ENCODE data around the gene GNAI1.

Gene GNAI1

DNA sequence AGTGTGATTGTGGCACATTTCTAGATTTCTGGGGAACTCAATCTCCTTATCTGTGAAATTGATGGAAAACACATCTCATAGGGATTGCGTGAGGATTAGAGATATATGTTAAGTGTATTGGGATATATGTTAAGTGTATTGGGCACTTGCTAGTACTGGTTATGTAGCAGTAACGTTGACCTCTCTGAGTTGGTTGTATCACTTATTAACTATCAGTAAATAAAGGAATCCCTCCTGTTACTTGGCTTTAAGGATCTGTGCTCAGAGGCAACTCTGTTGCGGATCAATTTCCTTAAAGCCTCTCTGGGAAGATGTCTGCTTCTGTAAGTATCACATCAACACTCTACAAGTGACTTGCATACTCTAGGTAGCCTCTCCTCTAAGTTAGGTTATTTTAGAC, 25.2 kb downstream of the GNAI1 start:
- DNase-seq (ENCODE audit: low spot score): no peak

DNA sequence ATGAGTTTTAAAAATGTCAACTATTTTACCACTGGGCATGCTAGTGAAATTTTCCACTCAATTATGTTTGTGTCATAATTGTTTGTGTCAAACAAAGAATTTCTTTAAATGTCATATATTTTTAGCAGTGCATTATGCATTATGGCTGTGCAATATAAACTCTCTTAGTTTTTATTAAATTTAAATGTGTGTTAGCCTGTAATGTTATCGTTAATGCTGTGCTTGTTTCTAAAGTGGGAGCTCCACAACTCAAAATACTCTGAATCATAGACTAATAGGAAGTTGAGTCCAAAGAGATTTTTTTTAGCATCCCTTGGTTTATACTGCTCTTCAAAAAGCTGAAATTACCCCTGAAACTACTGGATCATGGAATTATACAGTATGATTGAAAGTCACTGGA, 26.8 kb downstream of the GNAI1 start:
- DNase-seq (ENCODE audit: low spot score): no peak

DNA sequence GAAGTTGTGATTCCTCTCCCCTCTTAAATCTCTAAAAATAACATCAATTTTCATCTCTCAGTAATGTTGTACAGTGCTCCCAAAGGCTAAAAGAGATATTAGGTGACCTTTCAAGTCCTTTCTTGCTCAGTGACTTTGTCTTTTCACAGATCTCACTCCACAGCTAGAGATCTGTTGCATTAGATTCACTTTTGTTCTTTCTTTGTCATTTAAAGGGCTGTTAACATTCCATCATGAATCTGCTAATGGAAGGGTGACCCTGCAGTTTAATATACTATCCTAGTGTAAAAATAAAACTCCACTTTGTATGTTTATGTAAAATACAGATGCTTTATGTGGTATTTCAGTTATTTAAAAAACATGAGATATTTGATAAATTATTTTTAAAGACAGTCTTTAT, 30.5 kb downstream of the GNAI1 start:
- no peak for DNase-seq (ENCODE audit: low spot score)

DNA sequence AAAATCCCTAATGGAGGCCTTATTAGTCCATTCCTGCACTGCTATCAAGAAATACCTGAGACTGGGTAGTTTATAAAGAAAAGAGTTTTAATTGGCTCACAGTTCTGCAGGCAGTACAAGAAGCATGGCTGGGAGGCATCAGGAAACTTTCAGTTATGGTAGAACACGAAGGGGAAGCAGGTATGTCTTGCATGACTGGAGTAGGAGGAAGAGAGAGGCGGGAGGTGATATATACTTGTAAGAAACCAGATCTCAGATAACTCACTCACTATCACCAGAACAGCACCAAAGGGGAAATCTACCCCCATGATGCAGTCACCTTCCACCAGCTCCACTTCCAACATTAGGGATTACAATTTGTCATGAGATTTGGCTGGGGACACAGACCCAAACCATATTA, 35.8 kb downstream of the GNAI1 start:
- DNase-seq (ENCODE audit: low spot score): no peak

DNA sequence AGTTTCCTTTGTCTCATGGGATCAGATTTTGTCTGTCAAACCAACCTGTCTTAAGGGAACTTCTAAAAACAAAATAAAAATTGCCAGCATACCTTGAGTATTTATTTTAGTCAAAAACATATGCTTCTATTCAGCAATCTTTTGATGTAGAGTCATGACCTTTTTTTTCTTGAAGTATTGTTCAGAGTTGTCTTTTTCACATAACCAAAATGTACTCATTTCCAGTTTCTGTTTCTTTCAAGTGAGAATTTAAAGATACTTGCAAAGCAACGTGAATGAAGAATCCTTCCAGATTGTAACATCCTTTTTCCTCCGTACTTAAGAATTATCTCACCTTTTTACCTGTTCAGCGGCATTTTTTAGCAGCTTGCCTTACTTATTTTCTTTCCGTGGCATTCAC, 37.8 kb downstream of the GNAI1 start:
- no peak for DNase-seq (ENCODE audit: low spot score)

DNA sequence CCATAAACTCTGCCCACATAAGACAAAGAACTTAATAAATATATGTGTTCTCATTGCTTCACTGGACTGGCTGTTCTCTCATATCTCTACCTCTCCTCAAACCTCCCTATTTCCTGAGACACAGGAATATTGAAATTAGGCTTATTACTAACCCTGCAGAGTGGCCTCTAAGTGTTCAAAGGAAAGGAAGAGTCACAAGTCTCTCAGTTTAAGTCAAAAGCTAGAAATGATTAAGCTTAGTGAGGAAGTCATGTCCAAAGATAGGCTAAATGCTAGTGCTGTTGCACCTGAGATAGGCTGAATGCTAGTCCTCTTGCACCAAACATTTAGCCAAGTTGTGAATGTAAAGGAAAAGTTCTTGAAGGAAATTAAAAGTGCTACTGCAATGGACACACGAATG, 41.1 kb downstream of the GNAI1 start:
- DNase-seq (ENCODE audit: low spot score): no peak

DNA sequence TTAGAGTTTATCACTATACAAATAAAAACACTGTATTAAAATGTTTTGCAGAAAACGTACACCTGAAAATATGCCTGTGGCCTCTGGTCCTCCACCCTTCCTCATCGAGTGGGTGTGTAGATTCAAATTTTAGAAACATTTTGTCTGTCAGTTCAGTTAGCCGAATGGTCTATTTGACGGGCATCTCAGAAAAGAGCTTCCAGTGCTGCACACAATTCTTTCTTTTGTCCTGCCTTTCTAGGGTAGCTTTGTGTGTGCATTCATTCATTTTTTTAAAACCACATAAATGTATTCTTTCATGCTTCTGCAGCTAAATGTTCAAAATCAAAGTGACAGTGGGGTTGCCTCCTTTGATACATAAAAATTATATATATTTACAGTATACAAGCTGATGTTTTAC, 46.8 kb downstream of the GNAI1 start:
- peak; percentile 38 for DNase-seq (ENCODE audit: low spot score)

DNA sequence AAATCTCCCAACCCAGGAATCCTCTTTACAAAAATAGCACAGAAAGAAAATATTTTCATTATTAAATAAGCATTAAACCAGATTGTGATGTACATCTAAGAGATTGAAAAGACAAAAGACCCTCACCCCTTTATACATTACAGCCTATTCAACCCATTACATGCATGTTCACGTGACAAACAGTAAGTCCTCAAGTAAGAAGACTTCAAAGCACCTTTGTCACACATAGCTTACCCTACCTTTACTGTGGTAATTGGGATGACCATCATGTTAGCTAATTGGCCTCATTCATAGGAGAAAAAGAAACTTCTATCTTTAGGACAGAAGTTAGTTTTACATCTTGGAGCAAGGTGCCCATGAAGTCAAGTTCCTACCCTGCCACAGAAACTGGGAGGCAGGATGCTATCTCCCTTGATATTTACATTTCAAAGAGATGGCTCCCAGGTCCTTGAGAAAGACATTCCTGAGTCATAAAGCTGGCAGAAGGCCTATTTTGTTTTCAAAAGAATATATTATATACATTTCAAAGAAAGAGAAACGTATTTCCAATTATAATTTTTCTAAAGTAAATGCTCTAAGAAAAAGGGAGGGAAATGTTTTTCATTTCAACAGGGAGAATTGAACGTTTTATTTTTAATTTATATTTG, 48.1 kb downstream of the GNAI1 start:
- no peak for DNase-seq (ENCODE audit: low spot score)

DNA sequence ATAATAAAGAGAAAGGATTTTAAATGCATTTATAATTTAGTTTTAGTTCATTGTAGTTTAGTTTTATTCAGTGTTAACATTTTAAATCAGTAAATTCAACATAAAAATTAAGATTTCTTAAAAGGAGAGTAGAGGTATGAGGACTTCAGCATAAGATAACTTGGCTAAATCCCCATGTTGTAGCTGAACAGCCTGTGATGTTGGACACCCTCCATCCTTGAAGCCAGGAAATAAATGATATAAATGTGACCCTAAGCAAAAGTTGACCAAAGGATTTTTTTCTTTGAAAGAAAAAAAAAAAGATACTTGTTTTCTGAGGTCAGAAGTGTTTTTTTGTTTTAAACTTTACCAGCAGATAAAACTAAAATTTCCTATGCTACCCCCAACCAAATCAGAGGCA, 48.7 kb downstream of the GNAI1 start:
- no peak for DNase-seq (ENCODE audit: low spot score)

DNA sequence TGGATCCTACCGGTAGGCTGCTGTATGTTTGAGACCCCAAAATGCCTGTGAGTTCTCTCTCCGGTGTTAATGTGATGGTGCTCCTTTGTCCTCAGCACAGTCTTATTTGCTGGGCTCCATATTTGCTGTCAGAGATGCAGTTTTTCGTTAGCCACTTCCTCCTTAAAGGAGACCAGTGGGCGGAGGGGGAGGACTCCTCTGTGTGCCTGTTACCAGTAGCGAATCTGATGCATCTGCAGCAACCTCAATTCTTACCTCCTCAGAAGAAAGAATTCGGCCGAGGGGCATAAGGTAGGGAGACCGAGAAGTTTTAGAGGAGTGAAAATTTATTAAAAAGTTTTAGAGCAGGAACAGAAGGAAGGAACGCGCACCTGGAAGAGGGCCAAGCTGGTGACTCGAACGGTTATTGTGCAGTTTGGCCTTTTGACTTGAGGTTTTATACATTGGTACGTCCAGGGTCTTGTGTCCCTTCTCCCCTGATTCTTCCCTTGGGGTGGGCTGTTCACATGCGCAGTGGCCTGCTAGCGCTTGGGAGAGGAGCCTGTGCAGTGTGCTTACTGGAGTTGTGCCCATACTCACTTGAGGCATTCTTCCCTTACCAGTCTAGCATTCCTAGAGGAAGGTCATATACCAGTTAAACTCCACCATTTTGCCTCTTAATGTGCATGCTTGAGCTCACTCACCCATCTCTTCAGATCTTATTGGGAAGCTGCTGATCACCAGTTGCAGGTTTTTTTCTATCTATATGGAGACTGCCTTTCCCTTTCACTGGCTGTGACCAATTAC, 49.5 kb downstream of the GNAI1 start:
- no peak for DNase-seq (ENCODE audit: low spot score)

DNA sequence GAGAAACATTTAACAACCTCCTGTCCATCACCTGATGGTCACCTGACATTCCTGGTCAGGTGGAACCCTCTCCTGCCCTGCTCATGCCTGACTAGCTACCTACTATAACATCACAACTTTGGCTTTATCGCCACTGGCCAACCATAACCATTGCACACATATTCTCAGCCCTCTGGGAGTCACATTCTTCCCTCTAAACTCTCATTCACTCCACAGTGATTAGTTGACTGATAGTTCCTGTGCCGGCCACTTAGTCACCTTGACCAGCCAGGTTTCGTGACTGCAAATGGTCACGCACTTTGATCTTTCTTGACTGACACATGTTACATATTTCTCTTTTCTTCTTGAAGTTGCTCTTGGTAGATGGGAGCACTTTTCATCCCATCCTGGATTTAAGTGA, 50.1 kb downstream of the GNAI1 start:
- no peak for DNase-seq (ENCODE audit: low spot score)

DNA sequence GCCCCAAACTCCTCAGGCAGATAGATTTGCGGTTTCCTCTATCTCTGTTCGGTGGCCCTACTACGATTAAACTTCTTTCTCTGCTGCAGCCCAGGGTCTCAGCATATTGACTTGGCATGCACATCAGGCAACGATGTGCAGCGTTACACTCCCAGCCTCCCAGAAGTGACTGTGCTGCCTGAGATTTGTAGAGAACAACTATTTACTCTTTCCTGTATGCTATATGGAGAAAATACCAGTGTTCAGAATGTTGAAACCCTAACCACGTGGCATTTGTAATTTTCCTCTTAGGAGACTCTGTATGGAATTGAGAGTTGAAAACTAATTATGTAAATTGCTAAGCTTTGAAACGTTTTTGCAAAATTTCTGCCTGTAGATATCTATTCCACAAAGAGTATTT, 50.9 kb downstream of the GNAI1 start:
- peak; percentile 24 for DNase-seq (ENCODE audit: low spot score)

DNA sequence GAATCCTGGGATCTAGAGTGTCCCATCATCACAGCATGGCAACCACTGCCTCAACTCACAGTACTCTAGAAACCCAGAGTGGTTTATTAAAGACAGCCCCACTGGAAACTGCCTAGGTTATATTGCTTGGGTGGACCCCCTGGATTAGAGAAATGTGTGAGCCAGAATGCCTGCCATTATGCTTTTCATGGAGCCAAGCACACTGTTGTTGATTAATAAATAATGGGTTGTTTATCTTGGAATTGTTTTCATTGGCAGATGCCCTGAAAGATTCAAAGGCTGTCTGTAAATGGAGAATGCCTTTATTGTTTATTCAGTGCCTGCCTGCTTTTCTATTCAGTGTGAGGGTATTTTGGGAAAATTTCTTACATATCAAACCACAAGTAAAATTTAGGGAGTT, 52.1 kb downstream of the GNAI1 start:
- DNase-seq (ENCODE audit: low spot score): peak; percentile 72

DNA sequence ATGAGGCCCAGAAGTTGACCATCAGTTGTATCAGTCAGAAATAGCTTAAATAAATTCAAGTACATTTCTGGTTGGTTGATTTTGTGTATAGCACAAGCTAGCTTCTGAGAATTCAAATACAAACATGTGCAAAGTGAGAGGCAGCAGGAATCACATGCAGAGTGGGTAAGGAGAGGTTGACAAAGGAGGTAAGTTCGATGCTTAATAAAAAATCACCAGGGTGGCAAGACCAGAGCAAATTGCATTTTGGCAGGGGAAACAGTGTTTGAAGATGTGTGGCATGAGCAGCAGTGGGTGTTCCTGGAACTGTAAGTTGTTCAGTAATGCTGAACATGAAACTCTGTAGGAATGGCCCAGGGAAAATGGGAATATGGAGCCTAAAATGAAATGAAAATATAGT, 52.6 kb downstream of the GNAI1 start:
- peak; percentile 40 for DNase-seq (ENCODE audit: low spot score)

DNA sequence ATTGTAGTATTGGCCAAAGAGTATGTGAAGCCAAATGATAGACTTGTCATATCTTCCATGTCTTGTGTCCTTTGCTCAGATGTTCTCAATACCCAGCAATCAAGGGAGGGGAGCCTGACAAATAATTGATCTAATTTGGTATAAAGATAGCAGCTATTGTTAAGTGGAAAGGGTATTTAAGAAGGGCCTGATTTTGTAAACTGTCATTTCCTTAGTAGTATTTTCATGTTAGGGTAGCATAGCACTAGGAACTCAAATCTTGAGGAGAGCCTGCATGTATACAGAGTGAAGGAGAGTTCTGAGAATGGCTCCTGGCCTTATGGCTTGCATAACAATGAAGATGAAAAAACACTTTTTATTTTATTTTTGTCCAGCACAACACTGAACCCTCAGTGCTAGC, 53.1 kb downstream of the GNAI1 start:
- DNase-seq (ENCODE audit: low spot score): no peak

DNA sequence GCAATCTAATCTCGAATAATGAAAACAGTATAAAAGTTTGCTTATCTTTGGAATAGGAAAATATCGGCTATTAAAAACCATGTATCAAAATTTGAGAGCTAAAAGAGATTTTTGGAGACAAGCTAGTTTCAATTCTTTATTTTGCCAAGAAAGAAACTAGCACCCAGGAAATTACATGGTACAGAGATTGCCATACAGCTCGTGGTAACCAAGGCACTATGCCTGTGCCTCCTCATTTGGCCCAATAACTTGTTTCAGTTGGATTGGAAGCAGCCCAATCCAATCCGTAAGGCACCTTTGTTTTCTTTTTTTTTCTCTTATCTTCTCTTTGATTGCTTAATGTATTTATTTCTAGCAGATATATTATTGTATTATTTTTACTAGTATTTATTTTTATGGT, 55.0 kb downstream of the GNAI1 start:
- peak; percentile 50 for DNase-seq (ENCODE audit: low spot score)

DNA sequence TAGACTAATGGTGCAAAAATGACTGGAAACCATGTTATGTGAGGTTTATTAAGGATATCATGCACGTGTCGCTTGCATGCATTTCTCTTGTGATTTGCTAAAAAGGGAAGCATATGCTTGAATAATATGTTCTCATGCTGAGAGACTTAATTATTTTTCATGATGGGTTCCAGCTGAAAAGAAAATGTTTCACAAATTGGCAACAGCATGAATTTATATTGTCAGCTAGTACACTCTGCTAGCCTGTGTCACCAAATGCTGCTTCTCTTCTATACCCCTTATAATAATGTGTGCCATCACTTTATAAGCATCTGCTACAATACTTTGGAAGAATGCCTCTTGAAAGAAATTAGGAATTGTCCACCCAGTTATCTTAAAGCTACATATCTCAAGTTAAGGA, 63.0 kb downstream of the GNAI1 start:
- no peak for DNase-seq (ENCODE audit: low spot score)

DNA sequence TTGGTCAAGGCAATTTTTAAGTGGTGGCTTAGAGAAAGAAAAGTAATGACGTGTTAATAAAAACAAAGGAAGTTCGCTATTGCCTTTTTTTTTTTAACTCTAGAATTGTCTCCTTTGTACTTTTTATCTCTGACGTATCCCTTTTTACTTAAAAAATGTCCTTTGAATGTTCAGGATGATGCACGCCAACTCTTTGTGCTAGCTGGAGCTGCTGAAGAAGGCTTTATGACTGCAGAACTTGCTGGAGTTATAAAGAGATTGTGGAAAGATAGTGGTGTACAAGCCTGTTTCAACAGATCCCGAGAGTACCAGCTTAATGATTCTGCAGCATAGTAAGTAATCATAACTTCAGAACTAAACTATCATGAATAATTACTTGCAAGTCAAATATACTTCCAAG, 64.4 kb downstream of the GNAI1 start:
- DNase-seq (ENCODE audit: low spot score): no peak

DNA sequence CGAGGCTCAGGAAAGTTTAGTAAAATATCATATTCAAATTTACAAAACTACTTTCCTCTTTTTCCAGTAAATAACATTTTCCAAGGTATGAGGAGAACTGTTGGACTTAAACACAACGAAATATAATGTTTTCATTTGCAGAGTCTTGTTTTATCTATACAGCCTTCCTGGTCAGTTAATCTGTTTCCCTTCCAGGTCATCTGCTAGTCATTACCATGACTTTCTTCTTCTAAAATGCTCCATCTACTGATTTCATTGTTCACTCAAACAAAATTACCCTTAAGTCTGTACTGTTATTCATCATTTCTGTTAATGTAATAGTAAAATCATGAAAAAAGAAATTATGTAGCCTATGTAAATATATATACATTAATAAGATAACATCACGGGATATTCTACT, 69.8 kb downstream of the GNAI1 start:
- DNase-seq (ENCODE audit: low spot score): no peak

DNA sequence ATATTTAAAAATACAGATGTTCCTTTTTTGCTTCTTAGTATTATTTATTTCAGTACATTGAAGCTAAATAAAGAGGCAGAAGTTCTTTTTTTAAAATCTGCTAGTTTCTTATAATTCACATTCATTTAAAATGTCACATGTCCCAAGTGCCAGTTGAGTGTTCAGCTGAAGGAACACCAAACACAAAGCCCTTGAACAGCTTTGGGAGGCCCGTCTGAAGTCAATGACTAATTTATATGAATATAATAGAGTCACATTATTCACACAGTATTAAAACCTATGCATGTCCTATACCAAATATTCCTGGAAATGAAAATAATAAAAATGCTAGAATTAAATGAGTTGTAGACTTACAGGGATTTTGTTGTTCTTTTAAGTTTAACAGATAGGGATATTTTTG, 70.3 kb downstream of the GNAI1 start:
- no peak for DNase-seq (ENCODE audit: low spot score)

DNA sequence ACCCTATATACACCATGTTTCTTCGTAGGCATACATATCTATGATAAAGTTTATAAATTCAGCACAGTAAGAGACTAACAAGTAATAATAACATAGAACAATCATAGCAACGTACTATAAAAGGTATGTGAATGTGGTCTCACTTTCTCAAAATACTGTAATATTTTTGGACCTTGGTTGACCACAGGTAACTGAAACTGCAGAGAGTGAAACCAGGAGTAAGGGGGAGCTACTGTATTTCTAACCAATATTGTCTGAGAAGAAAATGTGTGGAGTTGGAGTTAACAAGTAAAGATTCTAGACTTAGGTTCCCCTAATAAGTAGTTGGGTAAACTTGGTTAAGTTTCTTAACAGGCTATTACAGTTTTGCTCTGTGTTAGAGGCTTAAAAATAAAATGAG, 72.1 kb downstream of the GNAI1 start:
- no peak for DNase-seq (ENCODE audit: low spot score)

DNA sequence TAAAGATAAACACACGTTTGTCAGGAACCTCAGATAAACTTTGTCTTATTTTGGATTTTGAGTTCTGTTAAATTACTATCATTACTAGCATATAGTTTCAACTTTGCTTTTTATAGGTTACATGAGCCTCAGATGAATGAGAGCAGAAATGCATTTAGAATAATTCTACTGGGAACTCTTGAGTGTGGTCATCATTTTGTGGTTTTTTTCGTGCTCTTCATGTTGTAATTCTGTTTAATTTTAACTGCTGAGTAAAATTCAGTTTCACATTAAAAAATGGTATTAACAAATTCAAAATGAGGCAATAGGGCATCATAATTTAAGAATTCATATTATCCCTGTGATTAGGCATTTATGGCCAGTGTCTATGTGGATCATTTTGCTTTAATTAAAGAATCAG, 72.9 kb downstream of the GNAI1 start:
- no peak for DNase-seq (ENCODE audit: low spot score)

DNA sequence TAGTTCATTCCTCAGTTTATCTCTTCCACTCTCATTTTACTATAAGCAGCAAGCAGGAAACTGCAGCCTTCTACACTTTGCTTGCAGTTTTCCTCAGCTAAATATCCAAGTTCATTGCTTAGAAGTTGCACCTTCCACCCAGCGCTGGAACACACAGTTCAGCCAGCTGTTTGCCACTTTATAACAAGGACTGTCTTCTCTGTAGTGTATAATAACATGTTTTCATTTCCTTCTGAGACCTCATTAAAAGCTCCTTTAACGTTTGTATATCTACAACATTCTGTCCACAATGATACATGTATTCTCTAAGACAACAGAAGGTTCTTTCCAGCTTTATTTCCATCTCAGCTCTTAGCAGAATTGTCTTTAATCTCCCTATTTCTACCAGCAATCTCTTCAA, 74.1 kb downstream of the GNAI1 start:
- no peak for DNase-seq (ENCODE audit: low spot score)

DNA sequence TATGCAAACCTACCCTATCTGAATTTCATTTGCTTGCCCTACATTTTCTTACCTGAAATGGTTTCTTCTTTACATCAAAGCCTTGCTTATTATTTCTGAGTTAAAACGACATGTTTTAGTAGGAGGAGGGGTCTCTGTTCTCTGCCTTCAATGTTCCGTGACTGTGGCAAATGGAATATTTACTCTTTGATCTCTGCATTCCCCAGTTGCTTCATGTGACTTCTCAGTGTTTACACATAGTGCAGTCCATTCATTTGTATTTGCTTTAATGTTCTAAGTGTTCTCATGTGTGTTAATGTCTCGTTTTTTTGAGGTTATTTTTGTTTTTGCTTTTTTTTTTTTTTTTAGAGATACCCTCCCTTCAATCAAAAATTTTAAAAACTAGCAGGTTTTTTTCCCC, 75.8 kb downstream of the GNAI1 start:
- no peak for DNase-seq (ENCODE audit: low spot score)

Measured in Ammon's horn (tissue), 1 donor.